ENCODE measurements around the gene SERGEF.

- TF ChIP-seq, protein P1, sequence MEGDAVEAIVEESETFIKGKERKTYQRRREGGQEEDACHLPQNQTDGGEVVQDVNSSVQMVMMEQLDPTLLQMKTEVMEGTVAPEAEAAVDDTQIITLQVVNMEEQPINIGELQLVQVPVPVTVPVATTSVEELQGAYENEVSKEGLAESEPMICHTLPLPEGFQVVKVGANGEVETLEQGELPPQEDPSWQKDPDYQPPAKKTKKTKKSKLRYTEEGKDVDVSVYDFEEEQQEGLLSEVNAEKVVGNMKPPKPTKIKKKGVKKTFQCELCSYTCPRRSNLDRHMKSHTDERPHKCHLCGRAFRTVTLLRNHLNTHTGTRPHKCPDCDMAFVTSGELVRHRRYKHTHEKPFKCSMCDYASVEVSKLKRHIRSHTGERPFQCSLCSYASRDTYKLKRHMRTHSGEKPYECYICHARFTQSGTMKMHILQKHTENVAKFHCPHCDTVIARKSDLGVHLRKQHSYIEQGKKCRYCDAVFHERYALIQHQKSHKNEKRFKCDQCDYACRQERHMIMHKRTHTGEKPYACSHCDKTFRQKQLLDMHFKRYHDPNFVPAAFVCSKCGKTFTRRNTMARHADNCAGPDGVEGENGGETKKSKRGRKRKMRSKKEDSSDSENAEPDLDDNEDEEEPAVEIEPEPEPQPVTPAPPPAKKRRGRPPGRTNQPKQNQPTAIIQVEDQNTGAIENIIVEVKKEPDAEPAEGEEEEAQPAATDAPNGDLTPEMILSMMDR (conservative IDR thresholded peaks at IDR 0.05; ENCODE audit: low read depth, low read length): no peak
- TF ChIP-seq POLR2A (IDR thresholded peaks at IDR 0.05; ENCODE audit: low read depth, low read length) (no peak), RCOR1 (IDR thresholded peaks at IDR 0.05; ENCODE audit: insufficient replicate concordance, low read length) (no peak), CEBPB (IDR thresholded peaks at IDR 0.05; ENCODE audit: low read depth, low read length) (no peak)
- TF ChIP-seq, protein P2, sequence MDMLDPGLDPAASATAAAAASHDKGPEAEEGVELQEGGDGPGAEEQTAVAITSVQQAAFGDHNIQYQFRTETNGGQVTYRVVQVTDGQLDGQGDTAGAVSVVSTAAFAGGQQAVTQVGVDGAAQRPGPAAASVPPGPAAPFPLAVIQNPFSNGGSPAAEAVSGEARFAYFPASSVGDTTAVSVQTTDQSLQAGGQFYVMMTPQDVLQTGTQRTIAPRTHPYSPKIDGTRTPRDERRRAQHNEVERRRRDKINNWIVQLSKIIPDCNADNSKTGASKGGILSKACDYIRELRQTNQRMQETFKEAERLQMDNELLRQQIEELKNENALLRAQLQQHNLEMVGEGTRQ (IDR thresholded peaks at IDR 0.05; ENCODE audit: low read depth, low read length): no peak
Measured at GRCh38 chr11:17753153-17753552, 259.7 kb downstream of the SERGEF start.

All from IMR-90 (cell line).